GM18507 (cell line): ENCODE measurements around the gene PLPPR1.
A peak's percentile ranks its signal among the peaks of the same experiment; 100 is the strongest.

Experiments used
- DNase-seq: peaks from one replicate; pipeline ENCODE4 v3.0.0; 2011; ENCODE audit warnings: low read depth; ENCODE audit not compliant: insufficient read length; ENCODE audit errors: extremely low spot score
- FAIRE-seq: peaks from 2 replicates; lab custom pipeline; 2011; peaks lifted over from hg19 to GRCh38; lab: Jason Lieb, UNC

The PLPPR1 gene

GRCh38 chr9:101173907-101174306 is 145.4 kb downstream of the PLPPR1 start:
- DNase-seq = no peak
- no peak for FAIRE-seq

GRCh38 chr9:101176384-101176783 is 147.9 kb downstream of the PLPPR1 start:
- no peak for FAIRE-seq
- no peak for DNase-seq

GRCh38 chr9:101184813-101185278 is 156.3 kb downstream of the PLPPR1 start:
- DNase-seq = no peak
- no peak for FAIRE-seq

GRCh38 chr9:101191723-101192122 is 163.2 kb downstream of the PLPPR1 start:
- DNase-seq = no peak
- FAIRE-seq = no peak

GRCh38 chr9:101197026-101197425 is 168.5 kb downstream of the PLPPR1 start:
- FAIRE-seq = no peak
- no peak for DNase-seq

GRCh38 chr9:101200852-101201251 is 172.3 kb downstream of the PLPPR1 start:
- DNase-seq = no peak
- no peak for FAIRE-seq

- FAIRE-seq (no peak), DNase-seq (no peak)
Measured at GRCh38 chr9:101201630-101202029, 173.1 kb downstream of the PLPPR1 start.

GRCh38 chr9:101209670-101210069 is 181.1 kb downstream of the PLPPR1 start:
- no peak for DNase-seq
- no peak for FAIRE-seq

GRCh38 chr9:101212661-101213060 is 184.1 kb downstream of the PLPPR1 start:
- no peak for DNase-seq
- no peak for FAIRE-seq

GRCh38 chr9:101219030-101219429 is 190.5 kb downstream of the PLPPR1 start:
- no peak for FAIRE-seq
- DNase-seq = no peak

GRCh38 chr9:101220341-101220740 is 191.8 kb downstream of the PLPPR1 start:
- no peak for DNase-seq
- no peak for FAIRE-seq

GRCh38 chr9:101225271-101225670 is 196.7 kb downstream of the PLPPR1 start:
- DNase-seq = no peak
- FAIRE-seq = no peak

- DNase-seq (no peak), FAIRE-seq (no peak)
Measured at GRCh38 chr9:101226161-101226560, 197.6 kb downstream of the PLPPR1 start.

GRCh38 chr9:101226803-101227202 is 198.3 kb downstream of the PLPPR1 start:
- FAIRE-seq (no peak), DNase-seq (no peak)

GRCh38 chr9:101229606-101230005 is 201.1 kb downstream of the PLPPR1 start:
- FAIRE-seq = no peak

GRCh38 chr9:101232405-101232977 is 204.0 kb downstream of the PLPPR1 start:
- DNase-seq = no peak
- FAIRE-seq = no peak

More at GRCh38 chr9:101229606-101230005, 201.1 kb downstream of the PLPPR1 start:
- no peak for DNase-seq

GRCh38 chr9:101235105-101235866 is 206.8 kb downstream of the PLPPR1 start:
- FAIRE-seq (peak; percentile 5), DNase-seq (no peak)

- no peak for DNase-seq
- FAIRE-seq = no peak
Measured at GRCh38 chr9:101242651-101243050, 214.1 kb downstream of the PLPPR1 start.

- DNase-seq = no peak
- FAIRE-seq = no peak
Measured at GRCh38 chr9:101246691-101247090, 218.2 kb downstream of the PLPPR1 start.

GRCh38 chr9:101247297-101247696 is 218.8 kb downstream of the PLPPR1 start:
- no peak for DNase-seq
- no peak for FAIRE-seq
